ENCODE results near the gene LSAMP.

- TF ChIP-seq POLR2A (IDR thresholded peaks at IDR 0.05) (no peak), CTCF (IDR thresholded peaks at IDR 0.05) (no peak)
Measured at GRCh38 chr3:115834068-115834467, 611.2 kb downstream of the LSAMP start.
